Activated CD4-positive, alpha-beta T cell treated with anti-CD3 and anti-CD28 coated beads for 36 hours (primary cell): ENCODE measurements around the gene FUT8. TPM values are rescaled to one million over a fixed set of nuclear protein-coding genes. Genes with fewer than 3 reads are reported as not detected.

Experiments
- ATAC-seq: fragments of 200-7000 bp; cut with Tn5 transposase; one replicate; pipeline ENCODE4 v1.10.0; 2021; ENCODE audit warnings: mild to moderate bottlenecking, moderate library complexity
- CTCF ChIA-PET: fragments of 350-600 bp; sonication (Branson Sonifier 250); formaldehyde crosslinking; loops from one replicate; lab custom pipeline; 2021; ENCODE audit warnings: antibody characterized with exemption; lab: Charles Lee
- POLR2A ChIA-PET: fragments of 350-600 bp; sonication (Branson Sonifier 250); formaldehyde crosslinking; loops from one replicate; lab custom pipeline; 2021; ENCODE audit warnings: antibody characterized with exemption, inconsistent platforms; lab: Charles Lee
- DNase-seq: peaks from one replicate; pipeline ENCODE4 v3.0.0-alpha.2; 2020
- H3K27ac Mint-ChIP-seq: one replicate; pipeline ENCODE4 v1.8.0; 2021; ENCODE audit warnings: mixed read lengths
- H3K27me3 Mint-ChIP-seq: one replicate; pipeline ENCODE4 v1.8.0; 2021; ENCODE audit warnings: mixed read lengths
- H3K36me3 Mint-ChIP-seq: one replicate; pipeline ENCODE4 v1.8.0; 2021; ENCODE audit warnings: low read depth, mixed read lengths
- H3K4me1 Mint-ChIP-seq: one replicate; pipeline ENCODE4 v1.8.0; 2021; ENCODE audit warnings: mixed read lengths
- H3K4me3 Mint-ChIP-seq: one replicate; pipeline ENCODE4 v1.8.0; 2021; ENCODE audit warnings: mild to moderate bottlenecking, moderate library complexity, mixed read lengths
- H3K9me3 Mint-ChIP-seq: one replicate; pipeline ENCODE4 v1.8.0; 2021; ENCODE audit warnings: low read depth, mixed read lengths
- intact Hi-C, 2 experiments: fragments of 100-400 bp; cut with DNase I in 1 of 2; cut with micrococcal nuclease in 1 of 2; formaldehyde crosslinking; loops; one replicate each; pipeline versions ENCODE4 v1.14.2 to v1.15.1; 2022 to 2024; cut with DNase I, micrococcal nuclease
- total RNA-seq, 2 experiments: library from RNA; stranded (reverse); gene quantifications; one replicate each; pipeline ENCODE4 v1.2.3, GENCODE V29; 2021

FUT8 gene
- total RNA-seq: 10 to 100 TPM; 44.2 to 50.0 TPM

DNA sequence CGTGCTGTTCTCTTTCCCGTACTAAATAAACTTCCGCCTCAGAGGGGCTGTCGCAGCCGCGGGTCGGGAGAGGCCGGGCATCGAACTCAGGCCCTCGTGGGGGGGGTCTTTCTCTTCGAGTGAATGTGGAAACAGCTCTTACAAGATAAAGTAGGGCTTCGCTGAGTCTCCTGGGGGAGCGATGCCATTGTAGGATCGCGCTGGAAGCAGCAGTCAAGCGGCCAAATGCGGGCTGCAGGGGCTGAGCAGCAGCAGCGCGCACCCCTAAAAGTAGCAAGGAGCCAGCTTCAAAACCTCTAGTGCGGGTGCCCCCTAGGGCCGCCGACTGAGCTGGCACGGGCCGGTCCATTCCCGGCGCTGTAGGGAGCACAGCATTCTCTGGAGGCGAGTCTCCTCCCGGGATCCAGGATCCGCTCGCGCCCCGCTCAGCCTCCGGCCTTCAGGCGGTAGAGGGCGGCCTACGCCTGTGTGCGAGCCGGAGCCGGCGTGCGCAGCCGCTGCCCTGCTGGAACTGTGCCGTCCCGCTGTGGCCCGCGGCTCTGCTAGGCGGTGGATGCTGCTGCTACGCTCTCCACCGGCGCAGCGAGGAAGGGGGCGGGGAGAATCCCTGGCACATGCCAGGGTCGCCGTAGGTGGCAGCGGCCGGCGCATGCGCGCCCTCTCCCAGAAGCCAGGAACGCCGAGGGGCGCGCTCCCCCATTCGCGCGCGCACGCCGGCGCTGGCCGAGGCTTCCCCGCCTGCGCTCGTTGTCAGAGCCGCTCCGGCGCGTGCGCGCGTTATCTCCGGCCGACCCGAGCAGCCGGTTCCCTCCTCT is at the start of gene FUT8:
Gene FUT8 (plus strand): TSS at position 699 of the 815 bp plus-strand sequence. CDS start 148,834 bp downstream, outside the sequence.
- DNase-seq (peak; percentile 98), ATAC-seq (peak; percentile 92)
- Mint-ChIP-seq H3K36me3 (peaks cover 1% of the 10 kb centered on the region), H3K27ac (peak within 1 kb of the TSS; percentile 88), H3K4me3 (peak within 1 kb of the TSS; percentile 80), H3K9me3 (no peaks in the 10 kb centered on the region), H3K4me1 (peaks cover 31% of the 10 kb centered on the region), H3K27me3 (no peaks in the 10 kb centered on the region)
- ChIA-PET CTCF (interaction anchor here (0.7 to 6.6 kb wide), 21 partner anchors 9 to 547 kb away, joined by 3 to 66 read pairs (median 4); no protein-coding TSS in a partner anchor), POLR2A (interaction anchor here (0.7 to 1.3 kb wide), 5 partner anchors 52 to 197 kb away, joined by 3 to 5 read pairs (median 4); no protein-coding TSS in a partner anchor)
- intact Hi-C loops: loop anchor here (1.0 to 5.0 kb wide), 14 partner anchors 51 to 905 kb away; partner anchors contain the start of genes FNTB (in 2 of the 2), CHURC1 (in 1 of the 2) and MAX (in 1 of the 2)

DNA sequence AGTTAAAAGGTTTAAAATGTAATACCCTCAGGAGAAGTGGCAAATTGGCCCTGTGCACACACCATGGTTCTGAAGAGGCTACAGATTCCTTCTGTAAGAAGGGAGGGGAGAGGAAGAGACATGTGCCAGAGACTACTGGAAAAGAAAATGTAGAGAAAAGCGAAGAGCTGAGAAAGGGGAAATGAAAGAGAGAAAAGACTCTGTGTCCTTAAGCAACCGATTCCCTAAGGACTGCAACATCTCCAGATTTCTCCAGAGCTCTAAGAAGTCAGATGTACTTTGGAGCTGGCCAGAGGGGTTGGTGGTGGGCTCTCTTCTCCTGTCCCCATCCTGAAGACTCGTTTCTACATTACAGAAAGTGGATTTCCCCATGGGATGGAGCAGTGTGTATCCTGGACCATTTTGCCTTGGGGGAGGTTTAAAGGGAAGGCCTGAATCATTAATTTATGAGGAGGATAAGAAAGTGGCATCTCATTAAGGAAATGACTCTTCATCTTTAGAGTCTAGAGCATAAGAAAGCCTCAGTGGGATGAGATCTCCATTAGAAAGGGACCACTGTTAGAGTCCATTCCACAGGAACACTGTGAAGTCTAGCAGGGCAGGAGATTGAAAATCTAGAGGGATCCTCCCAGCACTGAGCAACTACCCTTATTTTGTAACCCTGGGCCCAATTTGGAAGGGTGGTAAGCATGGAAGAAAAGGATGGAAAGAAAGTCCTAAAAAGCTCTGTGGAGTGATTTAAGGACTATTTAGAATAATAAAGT is 45.5 kb upstream of the FUT8 start:
- no peak for DNase-seq
- no peaks in the 10 kb centered on the region for H3K27me3 Mint-ChIP-seq
- no peak overlapping the region for H3K27ac Mint-ChIP-seq
- H3K36me3 Mint-ChIP-seq: peaks cover 3% of the 10 kb centered on the region
- H3K4me1 Mint-ChIP-seq: peaks cover 24% of the 10 kb centered on the region
- H3K9me3 Mint-ChIP-seq: no peaks in the 10 kb centered on the region
- POLR2A ChIA-PET: no interaction called here
- CTCF ChIA-PET: no interaction called here
- H3K4me3 Mint-ChIP-seq: no peak overlapping the region
- no peak for ATAC-seq
- intact Hi-C loops: loop anchor here in 1 of 2 experiments (5.0 kb wide), 1 partner anchor 145 kb away; no protein-coding TSS in a partner anchor

DNA sequence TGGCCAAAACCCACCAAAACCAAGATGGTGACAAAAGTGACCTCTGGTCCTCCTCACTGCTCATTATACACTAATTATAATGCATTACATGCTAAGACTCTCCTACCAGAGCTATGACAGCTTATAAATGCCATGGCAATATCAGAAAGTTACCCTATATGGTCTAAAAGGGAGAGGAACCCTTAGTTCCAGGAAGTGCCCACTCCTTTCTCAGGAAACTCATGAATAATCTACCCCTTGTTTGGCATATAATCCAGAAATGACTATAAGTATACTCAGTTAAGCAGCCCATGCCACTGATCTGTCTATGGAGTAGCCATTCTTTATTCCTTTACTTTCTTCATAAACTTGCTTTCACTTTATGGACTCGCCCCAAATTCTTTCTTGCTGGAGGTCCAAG is 43.0 kb upstream of the FUT8 start:
- ATAC-seq: peak; percentile 84
- H3K36me3 Mint-ChIP-seq: peaks cover 5% of the 10 kb centered on the region
- peak overlapping the region; percentile 49 for H3K27ac Mint-ChIP-seq
- peaks cover 32% of the 10 kb centered on the region for H3K4me1 Mint-ChIP-seq
- ChIA-PET POLR2A (no interaction called here), CTCF (interaction anchor here (1.0 kb wide), 1 partner anchor 9 kb away, joined by 6 read pairs; no protein-coding TSS in a partner anchor)
- intact Hi-C loops: loop anchor here (1.0 to 5.0 kb wide), 2 partner anchors 33 to 147 kb away; no protein-coding TSS in a partner anchor
- peak; percentile 21 for DNase-seq
- no peaks in the 10 kb centered on the region for H3K27me3 Mint-ChIP-seq
- no peaks in the 10 kb centered on the region for H3K9me3 Mint-ChIP-seq
- H3K4me3 Mint-ChIP-seq: no peak overlapping the region

GRCh38 chr14:65370801-65371248 is 41.7 kb upstream of the FUT8 start:
- H3K9me3 Mint-ChIP-seq: no peaks in the 10 kb centered on the region
- H3K27me3 Mint-ChIP-seq: no peaks in the 10 kb centered on the region
- peak overlapping the region; percentile 62 for H3K27ac Mint-ChIP-seq
- H3K36me3 Mint-ChIP-seq: peaks cover 5% of the 10 kb centered on the region
- H3K4me1 Mint-ChIP-seq: peaks cover 32% of the 10 kb centered on the region
- CTCF ChIA-PET: interaction anchor here (0.6 kb wide), 1 partner anchor 214 kb away, joined by 3 read pairs; no protein-coding TSS in a partner anchor
- intact Hi-C loops: no loop called here
- DNase-seq (peak; percentile 17), ATAC-seq (peak; percentile 27)
- H3K4me3 Mint-ChIP-seq: no peak overlapping the region
- POLR2A ChIA-PET: interaction anchor here (0.7 kb wide), 1 partner anchor 33 kb away, joined by 3 read pairs; no protein-coding TSS in a partner anchor

DNA sequence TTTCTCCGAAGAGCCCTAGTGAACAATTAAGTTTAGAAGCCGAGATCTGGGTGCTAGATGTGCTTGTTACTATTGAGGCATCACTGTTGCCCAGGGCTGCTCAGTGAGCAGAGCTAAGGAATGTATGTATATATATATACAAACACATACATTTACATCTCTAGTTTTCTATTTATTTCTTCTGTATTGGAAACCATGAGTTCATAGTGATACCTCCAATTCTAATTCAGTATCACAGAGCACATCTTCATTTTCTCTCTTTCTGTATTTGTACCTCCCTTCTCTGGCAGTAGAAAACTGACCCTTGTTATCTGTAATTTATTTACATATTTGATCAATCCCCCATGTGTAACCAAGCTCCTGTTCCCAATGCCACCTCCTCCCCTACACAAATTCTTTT is 40.7 kb upstream of the FUT8 start:
- intact Hi-C loops: no loop called here
- POLR2A ChIA-PET: interaction anchor here (0.5 kb wide), 1 partner anchor 448 kb away, joined by 3 read pairs; no protein-coding TSS in a partner anchor
- DNase-seq: no peak
- CTCF ChIA-PET: interaction anchor here (0.6 kb wide), 1 partner anchor 12 kb away, joined by 3 read pairs; no protein-coding TSS in a partner anchor
- H3K9me3 Mint-ChIP-seq: no peaks in the 10 kb centered on the region
- no peaks in the 10 kb centered on the region for H3K27me3 Mint-ChIP-seq
- no peak for ATAC-seq
- no peak overlapping the region for H3K4me3 Mint-ChIP-seq
- peaks cover 7% of the 10 kb centered on the region for H3K36me3 Mint-ChIP-seq
- peaks cover 32% of the 10 kb centered on the region for H3K4me1 Mint-ChIP-seq
- peak overlapping the region; percentile 30 for H3K27ac Mint-ChIP-seq

GRCh38 chr14:65373016-65373670 is 39.4 kb upstream of the FUT8 start:
- H3K4me1 Mint-ChIP-seq: peaks cover 35% of the 10 kb centered on the region
- DNase-seq (no peak), ATAC-seq (no peak)
- no peaks in the 10 kb centered on the region for H3K9me3 Mint-ChIP-seq
- no peak overlapping the region for H3K27ac Mint-ChIP-seq
- H3K27me3 Mint-ChIP-seq: no peaks in the 10 kb centered on the region
- intact Hi-C loops: no loop called here
- no peak overlapping the region for H3K4me3 Mint-ChIP-seq
- CTCF ChIA-PET: interaction anchor here (0.7 to 0.8 kb wide), 3 partner anchors 109 to 620 kb away, joined by 3 to 4 read pairs (median 3); no protein-coding TSS in a partner anchor
- POLR2A ChIA-PET: no interaction called here
- peaks cover 8% of the 10 kb centered on the region for H3K36me3 Mint-ChIP-seq

GRCh38 chr14:65373671-65374039 is 38.9 kb upstream of the FUT8 start:
- no peak for ATAC-seq
- H3K27me3 Mint-ChIP-seq: no peaks in the 10 kb centered on the region
- no peak overlapping the region for H3K4me3 Mint-ChIP-seq
- H3K9me3 Mint-ChIP-seq: no peaks in the 10 kb centered on the region
- no peak overlapping the region for H3K27ac Mint-ChIP-seq
- intact Hi-C loops: no loop called here
- H3K36me3 Mint-ChIP-seq: peaks cover 10% of the 10 kb centered on the region
- POLR2A ChIA-PET: no interaction called here
- CTCF ChIA-PET: interaction anchor here (0.7 kb wide), 1 partner anchor 619 kb away, joined by 3 read pairs; no protein-coding TSS in a partner anchor
- peaks cover 35% of the 10 kb centered on the region for H3K4me1 Mint-ChIP-seq
- DNase-seq: no peak

GRCh38 chr14:65377576-65377975 is 35.0 kb upstream of the FUT8 start:
- Mint-ChIP-seq H3K27ac (no peak overlapping the region), H3K9me3 (peaks cover 7% of the 10 kb centered on the region), H3K4me1 (peaks cover 8% of the 10 kb centered on the region), H3K36me3 (peaks cover 17% of the 10 kb centered on the region), H3K27me3 (no peaks in the 10 kb centered on the region), H3K4me3 (no peak overlapping the region)
- DNase-seq: no peak
- CTCF ChIA-PET: interaction anchor here (0.9 kb wide), 1 partner anchor 9 kb away, joined by 3 read pairs; no protein-coding TSS in a partner anchor
- ATAC-seq: no peak
- intact Hi-C loops: no loop called here
- POLR2A ChIA-PET: interaction anchor here (0.7 kb wide), 1 partner anchor 12 kb away, joined by 3 read pairs; no protein-coding TSS in a partner anchor

- Mint-ChIP-seq H3K4me3 (no peak overlapping the region), H3K36me3 (peaks cover 14% of the 10 kb centered on the region), H3K4me1 (peaks cover 2% of the 10 kb centered on the region), H3K27ac (no peak overlapping the region), H3K27me3 (no peaks in the 10 kb centered on the region), H3K9me3 (peaks cover 7% of the 10 kb centered on the region)
- intact Hi-C loops: no loop called here
- ChIA-PET POLR2A (interaction anchor here (0.6 kb wide), 1 partner anchor 331 kb away, joined by 3 read pairs; no protein-coding TSS in a partner anchor), CTCF (no interaction called here)
- ATAC-seq: no peak
- no peak for DNase-seq
Observed at GRCh38 chr14:65382586-65382985, 29.9 kb upstream of the FUT8 start.

DNA sequence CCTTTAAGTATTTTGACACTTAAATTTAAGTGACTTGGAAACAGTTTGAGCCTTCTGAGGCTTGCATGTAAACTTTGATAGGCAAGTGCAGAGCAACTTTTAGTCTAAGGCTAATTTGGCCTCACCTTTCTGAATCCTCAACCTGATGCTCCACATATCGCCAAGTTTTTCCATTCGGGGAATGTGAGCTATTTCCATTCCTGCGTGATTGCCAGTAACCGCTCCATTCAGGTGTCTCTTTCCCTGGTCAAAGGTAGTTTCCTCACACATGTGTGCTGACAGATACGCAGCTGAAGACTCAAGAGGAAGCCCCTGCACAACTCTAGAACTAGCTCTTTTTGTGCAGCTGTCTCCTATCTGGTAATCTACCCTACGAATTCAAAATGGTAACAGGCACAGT is 25.4 kb upstream of the FUT8 start:
- H3K9me3 Mint-ChIP-seq: no peaks in the 10 kb centered on the region
- no peak overlapping the region for H3K27ac Mint-ChIP-seq
- H3K36me3 Mint-ChIP-seq: no peaks in the 10 kb centered on the region
- H3K4me3 Mint-ChIP-seq: no peak overlapping the region
- H3K4me1 Mint-ChIP-seq: no peaks in the 10 kb centered on the region
- no peaks in the 10 kb centered on the region for H3K27me3 Mint-ChIP-seq
- ChIA-PET CTCF (interaction anchor here (0.9 kb wide), 1 partner anchor 21 kb away, joined by 3 read pairs; no protein-coding TSS in a partner anchor), POLR2A (no interaction called here)
- intact Hi-C loops: no loop called here
- ATAC-seq (no peak), DNase-seq (no peak)
